ENCODE results near the gene TNFRSF6B. TPM values are rescaled to one million over a fixed set of nuclear protein-coding genes. Genes with fewer than 3 reads are reported as not detected.
A peak's percentile ranks its signal among the peaks of the same experiment; 100 is the strongest.

TNFRSF6B gene
- total and polyA plus RNA-seq, 2 donors (not counting 3 experiments of a cell fraction or from before 2014, with no cell fraction given): 0.69 to 11.3 TPM

DNA sequence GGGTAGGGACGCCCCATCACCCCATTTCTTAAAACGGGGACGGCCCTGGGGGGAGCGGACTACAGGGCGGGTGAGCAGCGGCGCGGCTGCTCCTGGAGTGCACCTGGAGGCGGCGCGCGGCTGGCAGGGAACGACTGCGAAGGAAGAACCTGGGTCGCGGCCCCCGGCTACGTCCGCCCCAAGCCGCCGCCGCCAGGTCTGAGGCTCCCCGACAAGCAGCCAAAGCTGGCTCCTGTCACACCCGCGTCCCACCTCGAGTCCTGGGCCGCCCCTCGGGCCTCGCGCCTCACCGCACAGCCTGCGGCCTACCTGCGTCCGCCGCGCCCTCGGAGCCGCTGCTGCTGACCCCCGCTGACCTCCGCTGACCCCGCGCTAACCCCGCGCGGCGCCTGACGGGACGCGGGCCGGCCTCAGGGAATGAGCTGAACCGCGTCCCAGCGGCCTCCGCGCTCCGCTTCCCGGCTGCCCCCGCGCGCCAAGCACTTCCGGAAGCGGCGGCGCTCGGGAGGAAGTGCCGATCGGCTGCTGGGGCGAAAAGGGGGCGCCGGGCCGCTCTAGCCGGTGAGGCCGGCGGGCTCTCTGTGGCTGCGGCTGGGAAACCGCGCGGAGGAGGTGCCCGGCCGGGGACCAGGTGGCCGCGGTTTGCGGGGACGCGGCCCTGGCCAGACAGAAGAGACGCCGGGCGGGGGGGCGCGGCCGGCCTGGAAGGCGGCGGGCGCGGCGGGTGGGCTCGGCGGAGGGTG, 11.3 kb downstream of the TNFRSF6B start, which contains the start of the genes ARFRP1 and ZGPAT:
Gene ARFRP1 (minus strand): TSS at position 419 of the 743 bp plus-strand sequence. CDS start 885 bp downstream, outside the sequence.
Gene ZGPAT (plus strand): TSS at position 482 of the 743 bp plus-strand sequence. CDS start 542 bp downstream, outside the sequence.
- H4K20me1 ChIP-seq (replicated peaks; ENCODE audit: control insufficient read depth, extremely low read depth, insufficient read depth, low read length): no peaks in the 10 kb centered on the region
- peak within 1 kb of the TSS; percentile 29 for H3K27ac ChIP-seq (ENCODE audit: insufficient read depth, low read depth, low read length)
- H3K9me1 ChIP-seq (replicated peaks; ENCODE audit: control insufficient read depth, extremely low read depth, insufficient read depth, low read length): no peaks in the 10 kb centered on the region
- peak within 1 kb of the TSS; percentile 62 to 77 (median 70) for H3K4me3 ChIP-seq (replicated peaks in 1 of 3; ENCODE audit: insufficient read depth in 1 of 3, low read depth in 1 of 3, low read length in 3 of 3)
- POLR2A ChIA-PET: interaction anchor here (0.6 to 1.8 kb wide), 3 partner anchors 8 to 49 kb away, joined by 3 to 9 read pairs (median 8); partner anchors contain the start of gene RTEL1
- H3K9me3 ChIP-seq (replicated peaks; ENCODE audit: control insufficient read depth, insufficient read depth, low read length): no peaks in the 10 kb centered on the region
- dilution Hi-C loops (cut with MboI; ENCODE audit: extremely low pct_ligation_motif_present, low sequenced_read_pairs) (no loop called here), intact Hi-C loops (cut with micrococcal nuclease) (loop anchor here (1.0 to 5.0 kb wide), 5 partner anchors 33 to 250 kb away; partner anchors contain the start of genes GMEB2, RTEL1, TPD52L2 and UCKL1)
- H3K36me3 ChIP-seq (ENCODE audit: control insufficient read depth in 2 of 2, extremely low read depth in 1 of 2, insufficient read depth in 2 of 2, low read length in 2 of 2): peaks cover 13 to 28% of the 10 kb centered on the region in 2 experiments
- CTCF ChIA-PET: interaction anchor here (0.6 to 2.8 kb wide), 18 partner anchors 10 to 266 kb away, joined by 3 to 19 read pairs (median 5); partner anchors contain the start of genes GMEB2, LIME1, RTEL1 and SLC2A4RG
- H3K79me2 ChIP-seq (ENCODE audit: control insufficient read depth, insufficient read depth, low read length): peaks cover 64% of the 10 kb centered on the region
- peak within 1 kb of the TSS; percentile 12 for H2AFZ ChIP-seq (ENCODE audit: low read depth, low read length)
- H3K4me2 ChIP-seq (ENCODE audit: insufficient read depth, low read length): peak within 1 kb of the TSS; percentile 64
- H3K9ac ChIP-seq (replicated peaks; ENCODE audit: extremely low read depth, insufficient read depth, low read length): peak within 1 kb of the TSS; percentile 73
- DNase-seq (ENCODE audit: low read depth, low spot score) (peak; percentile 81), FAIRE-seq (peak; percentile 82)
- TF ChIP-seq GATA2 (IDR thresholded peaks at IDR 0.05; ENCODE audit: insufficient read depth, insufficient read length, low read depth, low read length) (no peak), POLR2A (IDR thresholded peaks at IDR 0.05; ENCODE audit: low read depth, low read length) (peak; percentile 44), JUN (IDR thresholded peaks at IDR 0.05; ENCODE audit: borderline replicate concordance, insufficient read depth, insufficient read length, low read depth) (no peak), EZH2 (IDR thresholded peaks at IDR 0.05; ENCODE audit: borderline replicate concordance, low read depth, low read length, severe bottlenecking) (no peak), FOS (IDR thresholded peaks at IDR 0.05; ENCODE audit: borderline replicate concordance, insufficient read depth, low read length) (no peak), POLR2AphosphoS5 (IDR thresholded peaks at IDR 0.05; ENCODE audit: insufficient read depth, low read depth, low read length) (peak; percentile 84), MYC (IDR thresholded peaks at IDR 0.05; ENCODE audit: low read depth, low read length) (no peak)
- TF ChIP-seq, protein P1, sequence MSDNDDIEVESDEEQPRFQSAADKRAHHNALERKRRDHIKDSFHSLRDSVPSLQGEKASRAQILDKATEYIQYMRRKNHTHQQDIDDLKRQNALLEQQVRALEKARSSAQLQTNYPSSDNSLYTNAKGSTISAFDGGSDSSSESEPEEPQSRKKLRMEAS (IDR thresholded peaks at IDR 0.05; ENCODE audit: insufficient read depth, insufficient read length): peak; percentile 3
- TF ChIP-seq, protein P2, sequence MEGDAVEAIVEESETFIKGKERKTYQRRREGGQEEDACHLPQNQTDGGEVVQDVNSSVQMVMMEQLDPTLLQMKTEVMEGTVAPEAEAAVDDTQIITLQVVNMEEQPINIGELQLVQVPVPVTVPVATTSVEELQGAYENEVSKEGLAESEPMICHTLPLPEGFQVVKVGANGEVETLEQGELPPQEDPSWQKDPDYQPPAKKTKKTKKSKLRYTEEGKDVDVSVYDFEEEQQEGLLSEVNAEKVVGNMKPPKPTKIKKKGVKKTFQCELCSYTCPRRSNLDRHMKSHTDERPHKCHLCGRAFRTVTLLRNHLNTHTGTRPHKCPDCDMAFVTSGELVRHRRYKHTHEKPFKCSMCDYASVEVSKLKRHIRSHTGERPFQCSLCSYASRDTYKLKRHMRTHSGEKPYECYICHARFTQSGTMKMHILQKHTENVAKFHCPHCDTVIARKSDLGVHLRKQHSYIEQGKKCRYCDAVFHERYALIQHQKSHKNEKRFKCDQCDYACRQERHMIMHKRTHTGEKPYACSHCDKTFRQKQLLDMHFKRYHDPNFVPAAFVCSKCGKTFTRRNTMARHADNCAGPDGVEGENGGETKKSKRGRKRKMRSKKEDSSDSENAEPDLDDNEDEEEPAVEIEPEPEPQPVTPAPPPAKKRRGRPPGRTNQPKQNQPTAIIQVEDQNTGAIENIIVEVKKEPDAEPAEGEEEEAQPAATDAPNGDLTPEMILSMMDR (IDR thresholded peaks at IDR 0.05; ENCODE audit: extremely low read depth in 1 of 2, insufficient read depth in 1 of 2, low read depth in 1 of 2, low read length in 2 of 2): no peak
- BruUV-seq (replicated peaks): no TSS peak
- H3K27me3 ChIP-seq (ENCODE audit: control insufficient read depth in 2 of 2, insufficient read depth in 2 of 2, low read length in 2 of 2): no peaks in the 10 kb centered on the region
- peaks cover 14% of the 10 kb centered on the region for H3K4me1 ChIP-seq (ENCODE audit: control insufficient read depth, extremely low read depth, insufficient read depth, low read length)
